Brain microvascular endothelial cell (primary cell): ENCODE data around the gene ATP1A1.
A peak's percentile ranks its signal among the peaks of the same experiment; 100 is the strongest.

Source experiments
- DNase-seq: peaks from one replicate; pipeline ENCODE4 v3.0.0-alpha.2; 2020
- H3K27ac ChIP-seq: fragments of 250-450 bp; sonication (Bioruptor Pico); 2 replicates; pipeline ENCODE4 v1.5.1; 2020; ENCODE audit warnings: mild to moderate bottlenecking, moderate library complexity
- H3K27me3 ChIP-seq: fragments of 250-450 bp; sonication (Bioruptor Pico); replicated peaks from 2 replicates; pipeline ENCODE4 v1.5.1; 2020; ENCODE audit warnings: mild to moderate bottlenecking
- H3K36me3 ChIP-seq: fragments of 250-450 bp; sonication (Bioruptor Pico); replicated peaks from 2 replicates; pipeline ENCODE4 v1.5.1; 2020; ENCODE audit warnings: mild to moderate bottlenecking
- H3K4me3 ChIP-seq: 2 replicates; pipeline ENCODE4 v1.5.1; 2011; ENCODE audit warnings: low read depth, mild to moderate bottlenecking, control low read depth, low read length, moderate library complexity
- CTCF ChIP-seq: IDR thresholded peaks from 2 replicates; pipeline ENCODE4 v1.5.1; 2011; ENCODE audit warnings: low read depth, mild to moderate bottlenecking, moderate library complexity, low read length, control low read depth, inconsistent platforms; ENCODE audit errors: missing control alignments
- in situ Hi-C: cut with HindIII; loops from 2 replicates; pipeline ENCODE4 v1.10.0; 2017; ENCODE audit warnings: low sequenced_read_pairs, low pct_ligation_motif_present

Gene ATP1A1

DNA sequence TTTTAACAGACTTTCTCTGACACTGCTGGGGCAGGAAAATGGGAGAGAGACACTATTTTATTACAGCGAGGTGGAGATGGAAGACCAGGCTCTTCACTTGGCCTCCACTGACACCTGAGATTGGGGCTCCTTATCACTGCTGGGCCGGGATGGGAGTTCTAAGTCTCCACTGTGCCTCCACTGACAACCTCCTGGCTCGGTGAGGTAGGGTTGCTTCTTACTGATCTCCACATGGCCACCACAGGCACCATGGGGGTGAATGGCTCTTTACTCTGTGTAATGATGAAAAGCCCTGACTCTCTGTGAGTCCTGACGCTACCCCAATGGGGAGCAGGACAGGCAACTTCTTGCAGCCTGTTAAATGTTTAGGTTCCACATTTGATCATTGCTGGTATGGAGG lies 67.7 kb downstream of the ATP1A1 start:
- DNase-seq, result no peak
- in situ Hi-C loops, result no loop called here
- TF ChIP-seq CTCF, result no peak
- Histone ChIP-seq H3K36me3 (no peaks in the 10 kb centered on the region), H3K4me3 (no peak overlapping the region), H3K27me3 (no peaks in the 10 kb centered on the region), H3K27ac (no peak overlapping the region)

DNA sequence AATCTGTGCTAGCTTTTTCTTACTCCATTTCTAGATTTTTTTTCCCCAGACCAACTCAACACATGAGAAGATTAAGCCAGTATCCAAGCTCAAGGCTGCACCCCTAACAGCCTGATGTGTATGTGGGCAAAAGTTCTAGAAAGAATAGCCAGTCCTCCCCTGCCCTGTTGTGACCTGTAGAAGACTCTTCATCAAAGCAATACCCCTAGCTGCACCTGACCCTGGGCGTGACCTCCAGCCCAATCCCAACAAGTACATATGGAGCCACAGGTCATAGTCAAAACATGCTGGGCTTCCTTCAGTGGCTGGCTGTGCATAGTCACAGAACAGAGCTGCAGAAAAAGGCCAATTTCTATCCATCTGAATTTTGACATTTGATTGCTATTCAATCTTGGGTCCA lies 72.5 kb downstream of the ATP1A1 start:
- Histone ChIP-seq H3K4me3 (no peak overlapping the region), H3K36me3 (no peaks in the 10 kb centered on the region), H3K27me3 (no peaks in the 10 kb centered on the region), H3K27ac (no peak overlapping the region)
- in situ Hi-C loops, result no loop called here
- DNase-seq, result no peak
- TF ChIP-seq CTCF, result no peak

DNA sequence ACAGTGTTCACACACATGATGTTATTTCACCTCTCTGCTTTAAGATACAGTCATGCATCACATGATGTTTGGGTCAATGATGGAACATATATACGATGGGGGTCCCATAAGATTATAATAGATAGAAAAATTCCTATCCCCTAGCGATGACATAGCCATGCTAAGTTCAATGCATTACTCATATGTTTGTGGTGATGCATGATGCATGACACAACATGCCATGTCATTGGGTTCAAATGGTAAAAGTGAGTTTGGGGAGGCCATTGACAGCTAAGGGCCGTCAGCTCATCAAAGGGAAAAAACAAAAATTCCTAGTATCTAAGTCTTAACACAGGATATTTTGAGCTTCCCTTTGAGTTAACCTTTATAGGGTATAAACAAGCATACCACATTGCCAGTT lies 73.6 kb downstream of the ATP1A1 start:
- no peak for TF ChIP-seq CTCF
- H3K27me3 ChIP-seq, result no peaks in the 10 kb centered on the region
- DNase-seq, result no peak
- in situ Hi-C loops, result no loop called here
- H3K27ac ChIP-seq, result no peak overlapping the region
- no peak overlapping the region for H3K4me3 ChIP-seq
- H3K36me3 ChIP-seq, result no peaks in the 10 kb centered on the region

GRCh38 chr1:116448785-116449385 lies 75.8 kb downstream of the ATP1A1 start:
- Histone ChIP-seq H3K27me3 (no peaks in the 10 kb centered on the region), H3K27ac (no peak overlapping the region), H3K4me3 (no peak overlapping the region), H3K36me3 (no peaks in the 10 kb centered on the region)
- in situ Hi-C loops, result no loop called here
- peak; percentile 56 for DNase-seq
- TF ChIP-seq CTCF, result no peak

GRCh38 chr1:116449578-116449977 lies 76.5 kb downstream of the ATP1A1 start:
- DNase-seq, result no peak
- no peak overlapping the region for H3K27ac ChIP-seq
- no peak for TF ChIP-seq CTCF
- no peaks in the 10 kb centered on the region for H3K27me3 ChIP-seq
- no peak overlapping the region for H3K4me3 ChIP-seq
- H3K36me3 ChIP-seq, result no peaks in the 10 kb centered on the region
- in situ Hi-C loops, result no loop called here

- no peak overlapping the region for H3K27ac ChIP-seq
- H3K4me3 ChIP-seq, result no peak overlapping the region
- DNase-seq, result no peak
- no peaks in the 10 kb centered on the region for H3K27me3 ChIP-seq
- in situ Hi-C loops, result no loop called here
- no peak for TF ChIP-seq CTCF
- H3K36me3 ChIP-seq, result no peaks in the 10 kb centered on the region
These were observed 78.7 kb downstream of the ATP1A1 start for GRCh38 chr1:116451702-116452101.
